NT2/D1 (cell line): ENCODE measurements around the gene TLDC2.

Source experiments
- SUZ12 ChIP-seq: IDR thresholded peaks from 2 replicates; pipeline ENCODE4 v1.6.1; 2011; ENCODE audit not compliant: insufficient read length, insufficient read depth; ENCODE audit errors: extremely low read depth
- YY1 ChIP-seq: IDR thresholded peaks from 2 replicates; pipeline ENCODE4 v1.6.1; 2011; ENCODE audit not compliant: insufficient read length, insufficient read depth

DNA sequence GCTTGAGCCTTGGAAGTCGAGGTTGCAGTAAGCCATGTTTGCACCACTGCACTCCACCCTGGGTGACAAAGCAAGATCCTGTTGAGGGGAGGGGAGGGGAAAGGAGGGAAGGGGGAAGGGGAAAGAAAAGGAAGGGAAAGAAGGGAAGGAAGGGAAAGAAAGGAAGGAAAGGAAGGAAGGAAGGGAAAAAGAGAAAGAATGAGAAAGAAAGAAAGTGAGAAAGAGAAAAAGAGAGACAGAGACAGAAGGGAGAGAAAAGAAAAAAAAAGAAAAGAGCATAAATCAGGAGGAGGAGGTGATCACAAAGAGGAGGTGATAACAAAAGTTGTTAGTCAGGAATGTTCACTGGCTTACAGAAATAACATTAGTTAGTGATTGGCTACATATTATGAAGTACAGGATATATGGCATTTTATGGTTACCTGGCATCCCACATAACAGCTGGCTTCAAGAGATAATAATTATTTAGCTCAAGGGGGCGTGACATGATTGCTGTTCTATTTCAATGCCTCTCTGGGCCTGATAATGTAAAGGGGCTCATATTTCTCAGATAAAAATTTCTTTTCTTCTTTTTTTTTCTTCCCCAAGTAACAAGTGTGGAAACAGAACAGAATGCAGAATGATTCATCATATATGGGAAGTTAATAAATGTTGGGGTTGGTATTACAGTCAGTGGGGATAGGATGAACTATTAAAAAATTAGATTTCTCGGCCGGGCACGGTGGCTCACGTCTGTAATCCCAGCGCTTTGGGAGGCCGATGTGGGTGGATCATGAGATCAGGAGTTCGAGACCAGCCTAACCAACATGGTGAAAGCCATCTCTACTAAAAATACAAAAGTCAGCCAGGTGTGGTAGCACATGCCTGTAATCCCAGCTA is 48.5 kb downstream of the TLDC2 start:
- TF ChIP-seq YY1 (no peak), SUZ12 (no peak)
